Measurements from ENCODE around the gene C2CD4B.

GRCh38 chr15:62142736-62143135, 22.3 kb downstream of the C2CD4B start:
- TF ChIP-seq TAF1 (IDR thresholded peaks at IDR 0.05; ENCODE audit: low read depth, low read length) (no peak), POLR2AphosphoS5 (IDR thresholded peaks at IDR 0.05; ENCODE audit: low read depth, low read length) (no peak), POLR2A (IDR thresholded peaks at IDR 0.05; ENCODE audit: low read depth, low read length) (no peak)
